ENCODE measurements around the gene ITPR1.

Gene ITPR1

GRCh38 chr3:4575381-4575780 is 82.2 kb downstream of the ITPR1 start (continued):
- TF ChIP-seq ESRRG (CRISPR knock-in tag; IDR thresholded peaks at IDR 0.05), result no peak
- no peak for TF ChIP-seq CSDC2 (CRISPR knock-in tag; IDR thresholded peaks at IDR 0.05)
- no peak for TF ChIP-seq SNAI2 (CRISPR knock-in tag; IDR thresholded peaks at IDR 0.05)
- TF ChIP-seq TCF4 (CRISPR knock-in tag; IDR thresholded peaks at IDR 0.05; ENCODE audit: borderline replicate concordance), result no peak
- TF ChIP-seq ZFP3 (CRISPR knock-in tag; IDR thresholded peaks at IDR 0.05), result no peak
- TF ChIP-seq, protein P1, sequence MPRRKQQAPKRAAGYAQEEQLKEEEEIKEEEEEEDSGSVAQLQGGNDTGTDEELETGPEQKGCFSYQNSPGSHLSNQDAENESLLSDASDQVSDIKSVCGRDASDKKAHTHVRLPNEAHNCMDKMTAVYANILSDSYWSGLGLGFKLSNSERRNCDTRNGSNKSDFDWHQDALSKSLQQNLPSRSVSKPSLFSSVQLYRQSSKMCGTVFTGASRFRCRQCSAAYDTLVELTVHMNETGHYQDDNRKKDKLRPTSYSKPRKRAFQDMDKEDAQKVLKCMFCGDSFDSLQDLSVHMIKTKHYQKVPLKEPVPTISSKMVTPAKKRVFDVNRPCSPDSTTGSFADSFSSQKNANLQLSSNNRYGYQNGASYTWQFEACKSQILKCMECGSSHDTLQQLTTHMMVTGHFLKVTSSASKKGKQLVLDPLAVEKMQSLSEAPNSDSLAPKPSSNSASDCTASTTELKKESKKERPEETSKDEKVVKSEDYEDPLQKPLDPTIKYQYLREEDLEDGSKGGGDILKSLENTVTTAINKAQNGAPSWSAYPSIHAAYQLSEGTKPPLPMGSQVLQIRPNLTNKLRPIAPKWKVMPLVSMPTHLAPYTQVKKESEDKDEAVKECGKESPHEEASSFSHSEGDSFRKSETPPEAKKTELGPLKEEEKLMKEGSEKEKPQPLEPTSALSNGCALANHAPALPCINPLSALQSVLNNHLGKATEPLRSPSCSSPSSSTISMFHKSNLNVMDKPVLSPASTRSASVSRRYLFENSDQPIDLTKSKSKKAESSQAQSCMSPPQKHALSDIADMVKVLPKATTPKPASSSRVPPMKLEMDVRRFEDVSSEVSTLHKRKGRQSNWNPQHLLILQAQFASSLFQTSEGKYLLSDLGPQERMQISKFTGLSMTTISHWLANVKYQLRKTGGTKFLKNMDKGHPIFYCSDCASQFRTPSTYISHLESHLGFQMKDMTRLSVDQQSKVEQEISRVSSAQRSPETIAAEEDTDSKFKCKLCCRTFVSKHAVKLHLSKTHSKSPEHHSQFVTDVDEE (CRISPR knock-in tag; IDR thresholded peaks at IDR 0.05), result no peak

DNA sequence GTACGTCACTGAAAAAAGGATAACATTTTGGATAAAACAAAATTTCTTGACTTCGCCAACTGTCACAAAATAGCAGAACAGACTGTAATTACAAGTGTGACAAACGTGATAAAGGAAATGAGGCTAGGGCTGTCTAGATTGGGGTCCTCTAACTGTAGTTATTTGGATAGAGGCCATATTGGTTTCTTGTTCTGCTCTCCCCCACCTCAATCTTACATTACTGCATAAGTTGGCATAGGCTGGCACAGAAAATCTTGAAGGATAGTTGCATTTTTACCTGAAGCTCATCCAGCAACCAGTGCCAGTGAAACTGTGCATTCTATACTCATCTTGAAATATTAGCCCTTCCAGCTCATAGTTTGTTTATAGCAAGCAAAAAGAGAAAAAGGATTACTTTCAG is 84.6 kb downstream of the ITPR1 start:
- ATAC-seq, result no peak
- no peak for TF ChIP-seq ZFP30 (CRISPR knock-in tag; IDR thresholded peaks at IDR 0.05)
- no peak for TF ChIP-seq CSDC2 (CRISPR knock-in tag; IDR thresholded peaks at IDR 0.05)
- TF ChIP-seq ESRRG (CRISPR knock-in tag; IDR thresholded peaks at IDR 0.05), result no peak
- no peak for TF ChIP-seq GLIS3 (CRISPR knock-in tag; IDR thresholded peaks at IDR 0.05)
- TF ChIP-seq POU6F1 (CRISPR knock-in tag; IDR thresholded peaks at IDR 0.05; ENCODE audit: borderline replicate concordance, low read depth), result no peak
- TF ChIP-seq SNAI2 (CRISPR knock-in tag; IDR thresholded peaks at IDR 0.05), result no peak
- TF ChIP-seq ARNTL (CRISPR knock-in tag; IDR thresholded peaks at IDR 0.05; ENCODE audit: borderline replicate concordance, low read depth), result no peak
- TF ChIP-seq ZFP3 (CRISPR knock-in tag; IDR thresholded peaks at IDR 0.05), result no peak
- TF ChIP-seq PATZ1 (CRISPR knock-in tag; IDR thresholded peaks at IDR 0.05; ENCODE audit: borderline replicate concordance), result no peak

DNA sequence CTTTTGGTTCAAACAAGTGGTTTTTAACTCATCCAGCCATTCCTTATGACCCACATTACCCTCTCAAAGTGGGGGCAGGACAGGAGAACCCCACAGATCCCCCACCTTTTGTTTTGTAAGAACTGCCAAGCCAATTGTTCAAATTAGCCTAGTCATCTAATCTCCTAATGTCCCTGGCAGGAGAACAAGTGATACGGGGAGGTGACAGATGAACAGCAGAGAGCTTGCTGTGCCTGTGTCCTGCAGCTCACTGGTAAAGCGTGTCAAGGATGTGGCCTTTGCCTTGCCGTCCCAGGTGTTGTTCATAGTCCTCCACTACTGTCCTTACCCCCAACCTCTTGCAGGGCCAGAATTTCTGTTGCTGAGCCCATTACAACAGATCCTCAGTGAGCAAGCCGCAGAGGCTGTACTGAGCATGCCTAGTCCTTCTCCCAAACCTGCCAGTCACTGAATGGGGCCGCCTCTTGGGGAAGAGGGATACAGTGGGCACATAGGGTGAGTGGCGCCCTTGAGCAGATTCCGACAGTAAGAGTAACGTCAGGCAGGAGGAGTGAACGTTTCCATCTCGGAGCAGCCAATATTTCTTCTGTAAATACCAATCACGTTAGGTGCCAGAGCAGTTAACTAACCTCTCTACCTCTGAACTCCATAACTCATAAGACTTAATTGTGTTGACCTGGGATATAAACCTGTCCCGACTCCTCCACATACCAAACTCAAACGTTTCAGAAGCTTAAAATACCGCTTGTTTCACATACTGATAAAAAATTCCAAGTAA is 87.4 kb downstream of the ITPR1 start:
- TF ChIP-seq ISL1 (CRISPR knock-in tag; IDR thresholded peaks at IDR 0.05) (no peak), ZFP3 (CRISPR knock-in tag; IDR thresholded peaks at IDR 0.05) (no peak), ZFP30 (CRISPR knock-in tag; IDR thresholded peaks at IDR 0.05) (no peak), ZNF565 (CRISPR knock-in tag; conservative IDR thresholded peaks at IDR 0.05; ENCODE audit: low read depth) (no peak), PATZ1 (CRISPR knock-in tag; IDR thresholded peaks at IDR 0.05; ENCODE audit: borderline replicate concordance) (no peak), RARB (CRISPR knock-in tag; IDR thresholded peaks at IDR 0.05) (no peak)
- no peak for ATAC-seq

DNA sequence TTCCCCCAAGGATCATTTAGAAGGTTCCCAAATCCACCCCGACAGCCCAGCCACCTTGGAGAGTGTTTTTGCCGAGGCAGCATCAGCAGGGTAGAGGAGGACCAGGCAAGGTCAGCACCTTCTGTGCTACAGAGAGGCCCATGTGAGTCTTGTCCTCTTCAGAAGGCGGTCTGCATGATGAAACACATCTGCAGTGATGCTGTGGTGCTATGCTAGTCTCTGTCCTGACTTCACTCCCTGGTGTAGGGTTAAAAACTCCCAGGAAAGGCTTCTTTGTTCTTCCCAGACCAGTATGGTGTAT is 87.9 kb downstream of the ITPR1 start:
- ATAC-seq, result no peak; the same call in 2 of the 3 replicates

More for the DNA sequence above, 87.9 kb downstream of the ITPR1 start:
- TF ChIP-seq TOX (CRISPR knock-in tag; IDR thresholded peaks at IDR 0.05; ENCODE audit: borderline replicate concordance) (no peak), GLIS3 (CRISPR knock-in tag; IDR thresholded peaks at IDR 0.05) (no peak), TCF4 (CRISPR knock-in tag; IDR thresholded peaks at IDR 0.05; ENCODE audit: borderline replicate concordance) (no peak), ZNF8 (CRISPR knock-in tag; IDR thresholded peaks at IDR 0.05) (no peak), ZFP30 (CRISPR knock-in tag; IDR thresholded peaks at IDR 0.05) (no peak)
- TF ChIP-seq, protein P1 (CRISPR knock-in tag; IDR thresholded peaks at IDR 0.05), result no peak

Measured in SK-N-SH treated with all-trans-retinoic acid at 6 μM for 48 hours (cell line).